Tracheal epithelial cell (primary cell): ENCODE results near the gene TNFSF15. TPM values are rescaled to one million over a fixed set of nuclear protein-coding genes. Genes with fewer than 3 reads are reported as not detected.

ENCODE experiments used
- total RNA-seq: library from RNA; depleted of rRNA; stranded (reverse); fragments of >200 nt; gene quantifications from 2 replicates; pipeline ENCODE4 v1.2.1, GENCODE V29; 2014

TNFSF15 gene
- total RNA-seq: 0.21 and 1.7 TPM in 2 replicates

DNA sequence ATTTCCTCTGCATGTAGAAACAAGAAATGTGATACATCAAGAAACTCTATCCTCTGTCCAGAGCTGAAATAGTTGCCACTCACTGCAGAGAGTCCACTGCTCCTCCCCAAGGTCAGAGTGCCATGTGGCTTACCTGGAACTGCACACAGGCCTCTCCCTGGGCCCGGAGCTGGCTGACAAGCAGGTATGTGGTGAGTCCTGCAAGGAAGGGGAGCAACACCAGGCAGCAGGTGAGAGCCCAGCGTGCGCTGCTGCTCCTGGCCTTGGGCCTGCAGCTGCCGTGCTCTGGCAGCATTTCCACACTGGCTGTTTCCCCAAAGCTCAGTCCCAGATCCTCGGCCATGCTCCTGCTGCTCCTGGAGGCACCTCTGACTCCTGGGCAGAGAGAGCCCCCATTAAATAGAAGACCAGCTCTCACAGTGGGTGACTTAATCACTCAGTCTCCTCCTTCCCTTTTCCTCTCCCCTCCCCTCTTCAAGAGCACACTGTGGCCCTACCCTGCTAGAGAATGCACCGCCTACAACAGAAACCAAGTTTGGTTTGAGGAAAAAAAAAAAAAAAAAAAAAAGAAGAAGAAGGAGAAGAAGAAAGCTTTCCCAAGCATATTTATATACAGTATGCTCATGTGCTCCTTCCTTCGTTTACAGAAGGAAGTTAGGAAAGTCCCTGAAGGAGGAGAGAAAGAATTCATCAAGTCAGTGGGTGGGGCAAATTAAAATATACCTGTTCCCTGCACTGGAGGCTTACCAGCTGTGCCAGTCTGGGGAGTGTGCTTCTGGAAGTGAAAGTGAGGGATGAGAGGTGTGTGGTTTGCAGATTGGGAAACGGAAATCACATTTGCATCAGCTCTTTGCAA, at the start of gene TNFSF15:
Gene TNFSF15 (minus strand): TSS at position 370 of the 856 bp plus-strand sequence. CDS start 27 bp downstream, at position 343.

Other genes with a start within 250 kb of the TNFSF15 start
- 254 and 281 TPM in 2 replicates for gene ATP6V1G1, start 218.3 kb downstream of the TNFSF15 start, total RNA-seq
- gene TMEM268, start 194.7 kb downstream of the TNFSF15 start, total RNA-seq: 3.8 and 4.1 TPM in 2 replicates
- gene TEX53, start 148.2 kb downstream of the TNFSF15 start, total RNA-seq: not detected in 2 replicates
- not detected in 2 replicates for gene TEX48, start 123.8 kb downstream of the TNFSF15 start, total RNA-seq
- not detected in 2 replicates for gene TNFSF8, start 124.6 kb upstream of the TNFSF15 start, total RNA-seq